Measurements from ENCODE around the gene CDKN2AIP. TPM values are rescaled to one million over a fixed set of nuclear protein-coding genes. Genes with fewer than 3 reads are reported as not detected.

The CDKN2AIP gene
- total RNA-seq, 1 experiment from 2014 or later = 24.0 TPM

DNA sequence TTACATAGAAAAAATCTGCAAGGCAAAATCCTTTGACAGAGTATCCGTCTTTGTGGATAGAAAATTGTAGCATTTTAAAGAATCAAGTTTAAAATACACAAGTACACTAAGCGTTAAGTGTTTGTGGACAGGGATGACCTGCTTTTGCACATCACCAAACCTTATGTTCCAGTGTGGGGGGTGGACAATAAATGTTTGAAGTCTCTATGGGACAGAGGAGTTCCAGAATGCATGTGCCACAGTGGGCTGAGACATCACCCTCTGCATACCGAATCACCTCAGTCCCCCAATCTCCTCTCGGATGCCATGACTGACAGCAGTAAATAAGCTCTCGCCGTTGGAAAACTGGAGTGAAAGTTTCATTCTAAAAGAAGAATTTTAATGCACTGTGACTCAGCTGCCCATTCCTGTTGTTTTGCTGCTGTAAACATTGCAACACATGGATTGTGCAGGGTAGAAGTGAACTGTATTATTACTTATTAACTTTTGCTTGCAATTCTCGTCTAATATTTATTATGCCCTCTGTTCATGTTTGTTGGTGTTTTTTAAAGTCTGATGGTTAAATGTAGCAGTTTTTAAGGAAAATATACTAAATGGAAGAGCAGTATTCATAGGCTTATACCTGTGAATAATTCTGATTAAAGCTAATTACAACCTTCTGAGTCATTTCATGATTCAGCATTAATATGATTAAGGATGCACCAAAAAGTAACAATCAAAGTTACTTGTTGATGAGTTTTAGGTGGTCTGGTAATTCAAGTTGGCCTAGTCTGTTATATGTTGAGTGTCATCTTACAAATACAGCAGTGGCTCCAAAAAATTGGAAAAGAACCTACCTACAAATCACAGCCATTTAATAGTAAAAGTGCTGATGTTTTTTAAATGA is 24.0 kb downstream of the CDKN2AIP start:
- Histone ChIP-seq H3K18ac (ENCODE audit: insufficient read length, low read depth, low read length) (no peak overlapping the region), H2AFZ (ENCODE audit: low read length) (no peak overlapping the region), H4K8ac (replicated peaks; ENCODE audit: insufficient read length, low read depth, low read length) (no peak overlapping the region), H3K4me2 (ENCODE audit: insufficient read depth, insufficient read length, low read length) (no peak overlapping the region), H3K27ac (ENCODE audit: insufficient read length, low read depth, low read length) (no peak overlapping the region), H3K4ac (ENCODE audit: low read depth, low read length) (no peak overlapping the region), H3K23ac (ENCODE audit: insufficient read length, low read depth, low read length) (no peak overlapping the region), H4K20me1 (ENCODE audit: control insufficient read depth, insufficient read depth, insufficient read length) (no peaks in the 10 kb centered on the region), H3K9ac (ENCODE audit: extremely low read depth, insufficient read length, low read length) (no peak overlapping the region), H3K14ac (ENCODE audit: insufficient read depth, low read length) (no peak overlapping the region), H4K91ac (ENCODE audit: insufficient read length, low read depth, low read length) (no peak overlapping the region), H3K79me1 (ENCODE audit: insufficient read depth, low read depth, low read length, poor library complexity, severe bottlenecking) (no peaks in the 10 kb centered on the region), H3T11ph (ENCODE audit: low read length) (no peak overlapping the region), H2BK12ac (ENCODE audit: insufficient read length, low read depth, low read length) (no peak overlapping the region), H2BK20ac (ENCODE audit: low read depth, low read length, poor library complexity, severe bottlenecking) (no peak overlapping the region), H3K56ac (ENCODE audit: insufficient read length, low read depth, low read length) (no peak overlapping the region), H3K79me2 (ENCODE audit: insufficient read depth, low read length) (no peaks in the 10 kb centered on the region), H3K9me3 (ENCODE audit: control insufficient read depth, low read depth, low read length) (no peaks in the 10 kb centered on the region), H3K27me3 (ENCODE audit: insufficient read depth, low read length) (no peaks in the 10 kb centered on the region), H2BK120ac (ENCODE audit: low read depth, low read length, poor library complexity, severe bottlenecking) (no peak overlapping the region), H2BK5ac (ENCODE audit: insufficient read length, low read length) (no peak overlapping the region), H3K23me2 (ENCODE audit: insufficient read length, low read depth, low read length, poor library complexity, severe bottlenecking) (no peaks in the 10 kb centered on the region), H3K4me1 (ENCODE audit: insufficient read depth, low read length) (no peaks in the 10 kb centered on the region; the same call in 1 of the 2 replicates), H2AK5ac (ENCODE audit: insufficient read length, low read length) (no peak overlapping the region), H2BK15ac (ENCODE audit: low read depth, low read length) (no peak overlapping the region; the same call in 1 of the 2 replicates), H4K5ac (ENCODE audit: insufficient read length, low read depth, low read length) (no peak overlapping the region)
- TF ChIP-seq, protein P1, sequence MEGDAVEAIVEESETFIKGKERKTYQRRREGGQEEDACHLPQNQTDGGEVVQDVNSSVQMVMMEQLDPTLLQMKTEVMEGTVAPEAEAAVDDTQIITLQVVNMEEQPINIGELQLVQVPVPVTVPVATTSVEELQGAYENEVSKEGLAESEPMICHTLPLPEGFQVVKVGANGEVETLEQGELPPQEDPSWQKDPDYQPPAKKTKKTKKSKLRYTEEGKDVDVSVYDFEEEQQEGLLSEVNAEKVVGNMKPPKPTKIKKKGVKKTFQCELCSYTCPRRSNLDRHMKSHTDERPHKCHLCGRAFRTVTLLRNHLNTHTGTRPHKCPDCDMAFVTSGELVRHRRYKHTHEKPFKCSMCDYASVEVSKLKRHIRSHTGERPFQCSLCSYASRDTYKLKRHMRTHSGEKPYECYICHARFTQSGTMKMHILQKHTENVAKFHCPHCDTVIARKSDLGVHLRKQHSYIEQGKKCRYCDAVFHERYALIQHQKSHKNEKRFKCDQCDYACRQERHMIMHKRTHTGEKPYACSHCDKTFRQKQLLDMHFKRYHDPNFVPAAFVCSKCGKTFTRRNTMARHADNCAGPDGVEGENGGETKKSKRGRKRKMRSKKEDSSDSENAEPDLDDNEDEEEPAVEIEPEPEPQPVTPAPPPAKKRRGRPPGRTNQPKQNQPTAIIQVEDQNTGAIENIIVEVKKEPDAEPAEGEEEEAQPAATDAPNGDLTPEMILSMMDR (conservative IDR thresholded peaks at IDR 0.05) = no peak
- H3K27me3 Mint-ChIP-seq (ENCODE audit: low read depth) = no peaks in the 10 kb centered on the region
- no CpG with 5 or more reads among the region's 7 CpGs for WGBS (ENCODE audit: extremely low coverage, insufficient read length, low lambda C conversion rate)
- H3K36me3 Mint-ChIP-seq (ENCODE audit: insufficient read depth in 1 of 3, low read depth in 3 of 3) = peaks cover 15 to 34% (median 24%) of the 10 kb centered on the region in 3 experiments
- H3K27ac Mint-ChIP-seq = no peak overlapping the region
- peaks cover 21 to 22% of the 10 kb centered on the region in 2 experiments for H3K4me1 Mint-ChIP-seq
- peaks cover 10 to 24% of the 10 kb centered on the region in 2 experiments; a peak in 4 of 5 replicates for H3K9me3 Mint-ChIP-seq
- DNase-seq = no peak
- H3K4me3 Mint-ChIP-seq = no peak overlapping the region

All from H9 (cell line).